K562 (cell line): Measurements from ENCODE around the gene LMNA. TPM values are rescaled to one million over a fixed set of nuclear protein-coding genes. Genes with fewer than 3 reads are reported as not detected.

Source experiments
- ARID1B ChIP-seq: fragments of 450-650 bp; IDR thresholded peaks from 2 replicates; pipeline ENCODE4 v1.6.1; 2016; ENCODE audit warnings: antibody characterized with exemption, mild to moderate bottlenecking, inconsistent platforms
- C11orf30 ChIP-seq: fragments of 450-650 bp; IDR thresholded peaks from 2 replicates; pipeline ENCODE4 v1.6.1; 2016; ENCODE audit warnings: low read depth, mild to moderate bottlenecking
- EP300 ChIP-seq: IDR thresholded peaks from 2 replicates; pipeline ENCODE4 v1.6.1; 2012; ENCODE audit warnings: low read length, improper control_type of control experiment
- FOSL1 ChIP-seq: fragments of 200-800 bp; sonication (Bioruptor generic); conservative IDR thresholded peaks from 2 replicates; pipeline ENCODE4 v1.6.1; 2016; ENCODE audit warnings: missing genetic modification characterization, missing compliant biosample characterization
- FOXJ2 ChIP-seq: fragments of 200-800 bp; sonication (Bioruptor generic); IDR thresholded peaks from 2 replicates; pipeline ENCODE4 v1.6.1; 2016; ENCODE audit warnings: missing genetic modification characterization, missing compliant biosample characterization
- FOXM1 ChIP-seq, 2 experiments: fragments of 450-650 bp in 1 of 2; sonication (generic) in 1 of 2; formaldehyde crosslinking in 1 of 2; IDR thresholded peaks; 2 replicates each; pipeline versions ENCODE4 v1.6.1 to v1.9.0; 2017 to 2022; ENCODE audit warnings: low read depth in 2 of 2, mild to moderate bottlenecking in 2 of 2, missing genetic modification reagents in 1 of 2, moderate library complexity in 1 of 2
- HSF4 ChIP-seq: fragments of 250-450 bp; sonication (Bioruptor Pico); IDR thresholded peaks from 2 replicates; pipeline ENCODE4 v2.1.2; 2022; ENCODE audit warnings: mild to moderate bottlenecking, moderate library complexity, borderline replicate concordance
- MCM7 ChIP-seq, 2 experiments: fragments of 450-650 bp; IDR thresholded peaks; 2 replicates each; pipeline ENCODE4 v1.6.1; 2016 to 2018
- MTF1 ChIP-seq: fragments of 250-450 bp; sonication (Bioruptor Pico); IDR thresholded peaks from 2 replicates; pipeline ENCODE4 v1.9.0; 2021; ENCODE audit warnings: moderate library complexity, mild to moderate bottlenecking, inconsistent platforms, borderline replicate concordance
- NBN ChIP-seq: fragments of 450-650 bp; IDR thresholded peaks from 2 replicates; pipeline ENCODE4 v1.6.1; 2016; ENCODE audit warnings: low read depth, mild to moderate bottlenecking
- NR1H2 ChIP-seq: sonication (generic); formaldehyde crosslinking; IDR thresholded peaks from 2 replicates; pipeline ENCODE4 v1.4.0; 2020; ENCODE audit warnings: mild to moderate bottlenecking, missing genetic modification reagents
- PCBP2 ChIP-seq: fragments of 200-400 bp; formaldehyde crosslinking; IDR thresholded peaks from 2 replicates; pipeline ENCODE4 v1.6.1; 2018; ENCODE audit warnings: low read length, low read depth, mild to moderate bottlenecking, moderate library complexity; ENCODE audit not compliant: poor library complexity, severe bottlenecking
- PHF8 ChIP-seq: fragments of 200-600 bp; sonication (generic); IDR thresholded peaks from 2 replicates; pipeline ENCODE4 v1.6.1; 2012; ENCODE audit warnings: mixed run types, mild to moderate bottlenecking, inconsistent platforms, low read length, moderate library complexity, borderline replicate concordance
- PTTG1 ChIP-seq: fragments of 450-650 bp; IDR thresholded peaks from 2 replicates; pipeline ENCODE4 v1.6.1; 2016; ENCODE audit warnings: low read depth, mild to moderate bottlenecking, missing genetic modification characterization, missing compliant biosample characterization
- SMARCE1 ChIP-seq: fragments of 450-650 bp; IDR thresholded peaks from 2 replicates; pipeline ENCODE4 v1.7.1; 2016; ENCODE audit warnings: mild to moderate bottlenecking
- SNIP1 ChIP-seq: fragments of 450-650 bp; IDR thresholded peaks from 2 replicates; pipeline ENCODE4 v1.7.1; 2017; ENCODE audit warnings: low read depth, mild to moderate bottlenecking
- TOE1 ChIP-seq, 2 experiments: fragments of 450-650 bp in 1 of 2; sonication (generic) in 1 of 2; formaldehyde crosslinking in 1 of 2; IDR thresholded peaks; 2 replicates each; pipeline versions ENCODE4 v1.7.1 to v1.8.0; 2016 to 2022; ENCODE audit warnings: borderline replicate concordance in 2 of 2, mild to moderate bottlenecking in 2 of 2, antibody characterized with exemption in 1 of 2, inconsistent platforms in 1 of 2, low read depth in 1 of 2, missing genetic modification reagents in 1 of 2, moderate library complexity in 1 of 2
- ZNF316 ChIP-seq: fragments of 450-650 bp; IDR thresholded peaks from 2 replicates; pipeline ENCODE4 v1.6.1; 2016
- ZNF354B ChIP-seq: fragments of 250-450 bp; sonication (Bioruptor Pico); IDR thresholded peaks from 2 replicates; pipeline ENCODE4 v1.4.0; 2020
- ZNF431 ChIP-seq: sonication (generic); formaldehyde crosslinking; IDR thresholded peaks from 2 replicates; pipeline ENCODE4 v1.8.0; 2022; ENCODE audit warnings: mild to moderate bottlenecking, missing genetic modification reagents
- polyA plus RNA-seq, 8 experiments: library from polyadenylated mRNA; depleted of rRNA in 4 of 8; stranded (reverse) in 5 of 8; unstranded in 3 of 8; fragments of >200 nt; fragmentation: Nextera tagmentation in 2 of 8; fragmentation: Illumina TruSeq in 1 of 8; extraction: Ambion mirVana in 2 of 8; extraction: Trizol in 1 of 8; gene quantifications; 2 replicates each; pipeline versions ENCODE4 v1.2.1 to v1.2.3, GENCODE V29; 2011 to 2014; ENCODE audit warnings: inconsistent platforms in 1 of 8, missing spikeins in 1 of 8
- total RNA-seq, 7 experiments: library from RNA; depleted of rRNA in 6 of 7; stranded (reverse); fragments of >200 nt in 6 of 7; fragmentation: Illumina TruSeq in 2 of 7; extraction: Trizol in 2 of 7; gene quantifications; 2 replicates each; pipeline versions ENCODE4 v1.2.1 to v1.2.3, GENCODE V29; 2011 to 2021; ENCODE audit warnings: low replicate concordance in 1 of 7
- TF ChIP-seq, protein P1 (sequence below): fragments of 250-450 bp; sonication (Bioruptor Pico); IDR thresholded peaks from 2 replicates; pipeline ENCODE4 v1.5.0; 2021; ENCODE audit warnings: mild to moderate bottlenecking, moderate library complexity
- TF ChIP-seq, protein P2 (sequence below): fragments of 450-650 bp; IDR thresholded peaks from 2 replicates; pipeline ENCODE4 v1.6.1; 2016; ENCODE audit warnings: antibody characterized with exemption

Gene LMNA
- total and polyA plus RNA-seq, 9 of the 15 experiments (the other 6 are each of a cell fraction or from before 2014, with no cell fraction given): 1.00 to 347 (median 88.2) TPM

DNA sequence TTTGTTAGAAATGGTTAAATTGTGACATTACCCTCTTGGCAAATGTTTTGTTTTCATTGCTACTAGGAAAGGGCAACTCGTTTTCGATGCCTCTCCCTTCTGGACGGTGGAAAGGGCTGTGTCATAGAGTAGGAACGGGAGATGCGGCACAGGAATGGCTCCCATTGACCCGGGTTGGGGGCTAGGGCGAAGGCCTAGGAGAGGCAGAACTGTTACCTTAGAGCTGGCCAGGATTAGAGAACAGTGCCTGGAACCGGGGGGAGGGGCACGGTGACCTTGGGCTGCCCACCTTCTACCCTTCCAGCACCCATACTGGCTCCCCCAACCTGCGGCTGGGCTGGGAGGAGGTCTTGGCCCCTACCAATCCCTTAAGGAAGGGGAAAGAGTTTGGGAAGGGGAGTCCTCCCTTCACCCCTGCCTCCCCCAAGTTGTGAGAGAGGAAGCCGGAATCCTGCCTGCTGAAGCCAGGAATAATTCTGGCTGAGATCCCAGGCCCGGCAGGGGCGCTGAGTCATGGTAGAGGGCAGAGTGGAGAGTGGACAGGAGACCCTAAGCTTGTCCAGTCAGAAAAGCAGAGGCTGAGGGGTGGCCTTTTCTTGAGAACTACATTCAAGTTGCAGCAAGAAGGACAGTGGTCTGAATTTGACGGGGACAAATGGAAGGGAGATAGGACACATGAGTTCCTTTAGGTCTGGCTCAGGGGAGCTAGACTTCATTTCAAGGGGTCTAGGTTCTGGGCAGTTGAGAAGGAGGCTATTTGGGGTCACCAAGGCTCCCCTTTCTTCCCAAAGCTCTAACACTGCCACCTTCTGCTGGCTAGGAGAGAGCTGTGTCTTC lies 8.2 kb downstream of the LMNA start (continued):
- TF ChIP-seq HSF4 (CRISPR knock-in tag) (no peak), FOXM1 (IDR thresholded peaks at IDR 0.05; ENCODE audit: low read depth) (no peak), FOXM1 (CRISPR knock-in tag; IDR thresholded peaks at IDR 0.05; ENCODE audit: low read depth) (no peak), ZNF354B (no peak), PCBP2 (no peak), PTTG1 (tag) (0 out of 2 replicates have a peak, but pooled peaks have one; percentile 7), TOE1 (IDR thresholded peaks at IDR 0.05; ENCODE audit: borderline replicate concordance) (no peak), TOE1 (CRISPR knock-in tag; IDR thresholded peaks at IDR 0.05; ENCODE audit: borderline replicate concordance, low read depth) (no peak), FOXJ2 (tag) (peak; percentile 45; the same call in 1 of the 2 replicates), FOSL1 (tag) (no peak; the same call in 1 of the 2 replicates), NBN (peak; percentile 18; the same call in 1 of the 2 replicates), SNIP1 (no peak), NR1H2 (CRISPR knock-in tag) (no peak), ARID1B (peak; percentile 74), ZNF431 (CRISPR knock-in tag) (peak; percentile 33; the same call in 1 of the 2 replicates), EP300 (0 out of 2 replicates have a peak, but pooled peaks have one; percentile 4), MCM7 (IDR thresholded peaks at IDR 0.05) (no peak), ZNF316 (peak; percentile 89), C11orf30 (peak; percentile 92), MTF1 (CRISPR knock-in tag) (no peak), SMARCE1 (peak; percentile 88), PHF8 (peak; percentile 12; the same call in 1 of the 2 replicates)
- TF ChIP-seq, protein P1, sequence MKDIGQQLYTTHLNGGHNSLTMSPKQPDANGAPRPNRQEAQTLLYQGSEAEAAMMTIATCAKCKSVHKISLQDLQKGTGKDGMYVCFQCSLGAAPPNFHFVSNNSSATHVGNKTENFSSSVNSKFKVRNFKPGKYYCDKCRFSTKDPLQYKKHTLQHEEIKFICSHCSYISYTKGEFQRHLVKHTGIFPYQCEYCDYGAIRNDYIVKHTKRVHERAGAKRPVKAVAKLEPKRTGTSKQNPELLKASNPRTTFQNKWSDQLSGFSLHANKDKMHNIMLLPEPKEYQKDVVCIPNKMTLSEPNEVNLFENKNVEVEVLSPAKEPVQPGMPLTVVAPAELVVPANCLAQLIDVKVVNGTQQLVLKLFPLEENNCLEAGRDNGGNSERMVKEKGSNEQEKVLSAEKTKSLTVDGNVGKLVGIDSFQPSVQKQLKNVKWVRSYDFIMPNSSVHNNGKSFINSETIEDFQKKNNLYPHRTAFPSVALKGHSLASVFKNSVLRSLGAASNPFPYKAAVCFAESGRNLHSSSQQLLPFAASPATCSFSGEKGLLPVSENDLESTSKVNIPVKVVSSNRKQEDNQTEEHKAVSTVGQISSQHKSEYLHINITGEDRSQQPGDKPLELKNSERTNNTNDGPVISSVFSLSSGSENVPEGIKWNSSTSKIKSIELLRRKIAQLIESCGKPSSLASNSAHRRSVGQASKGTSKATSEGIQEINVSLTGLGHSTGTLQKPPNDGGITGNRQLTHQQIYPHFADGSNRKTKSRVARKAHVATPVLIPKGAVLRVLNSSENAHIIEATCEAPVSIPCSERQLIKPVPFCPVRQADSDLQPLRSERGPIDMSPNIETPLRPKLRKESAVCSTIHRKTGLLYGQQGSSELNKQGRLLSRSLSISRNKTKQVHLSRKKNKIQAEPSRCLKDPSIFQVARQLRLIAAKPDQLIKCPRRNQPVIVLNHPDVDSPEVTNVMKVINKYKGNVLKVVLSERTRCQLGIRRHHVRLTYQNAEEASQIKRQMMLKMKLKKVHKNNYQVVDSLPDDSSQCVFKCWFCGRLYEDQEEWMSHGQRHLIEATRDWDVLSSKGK (CRISPR knock-in tag): no peak
- TF ChIP-seq, protein P2, sequence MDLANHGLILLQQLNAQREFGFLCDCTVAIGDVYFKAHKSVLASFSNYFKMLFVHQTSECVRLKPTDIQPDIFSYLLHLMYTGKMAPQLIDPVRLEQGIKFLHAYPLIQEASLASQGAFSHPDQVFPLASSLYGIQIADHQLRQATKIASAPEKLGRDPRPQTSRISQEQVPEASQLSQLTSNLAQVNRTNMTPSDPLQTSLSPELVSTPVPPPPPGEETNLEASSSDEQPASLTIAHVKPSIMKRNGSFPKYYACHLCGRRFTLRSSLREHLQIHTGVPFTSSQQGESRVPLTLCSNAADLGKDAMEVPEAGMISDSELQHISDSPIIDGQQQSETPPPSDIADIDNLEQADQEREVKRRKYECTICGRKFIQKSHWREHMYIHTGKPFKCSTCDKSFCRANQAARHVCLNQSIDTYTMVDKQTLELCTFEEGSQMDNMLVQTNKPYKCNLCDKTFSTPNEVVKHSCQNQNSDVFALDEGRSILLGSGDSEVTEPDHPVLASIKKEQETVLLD: peak; percentile 63; the same call in 1 of the 2 replicates
